Inflammatory macrophage treated with lipopolysaccharide for 4 hours (primary cell): ENCODE results near the gene KDM4C.

Experiments
- DNase-seq: peaks from one replicate; pipeline ENCODE4 v3.0.0-alpha.2; 2020

KDM4C gene

DNA sequence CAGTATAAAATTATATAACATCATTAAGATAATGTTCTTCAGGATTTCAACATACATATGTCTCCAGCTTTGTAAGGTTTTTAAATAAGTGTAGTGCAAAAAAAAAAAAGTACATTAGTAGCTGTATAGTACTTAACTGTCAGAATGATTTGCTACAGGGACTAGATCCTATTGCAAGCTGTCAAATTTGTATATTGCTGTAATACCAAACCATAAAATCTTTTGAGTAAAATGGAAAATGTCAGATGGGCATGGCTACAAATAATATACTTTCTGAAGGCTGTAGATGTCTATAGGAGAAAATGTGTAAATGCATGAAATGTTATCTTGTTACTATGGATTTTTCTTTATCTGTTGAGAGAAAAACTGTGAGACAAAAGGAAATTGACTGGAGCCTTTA lies 298.5 kb downstream of the KDM4C start:
- DNase-seq, result no peak

DNA sequence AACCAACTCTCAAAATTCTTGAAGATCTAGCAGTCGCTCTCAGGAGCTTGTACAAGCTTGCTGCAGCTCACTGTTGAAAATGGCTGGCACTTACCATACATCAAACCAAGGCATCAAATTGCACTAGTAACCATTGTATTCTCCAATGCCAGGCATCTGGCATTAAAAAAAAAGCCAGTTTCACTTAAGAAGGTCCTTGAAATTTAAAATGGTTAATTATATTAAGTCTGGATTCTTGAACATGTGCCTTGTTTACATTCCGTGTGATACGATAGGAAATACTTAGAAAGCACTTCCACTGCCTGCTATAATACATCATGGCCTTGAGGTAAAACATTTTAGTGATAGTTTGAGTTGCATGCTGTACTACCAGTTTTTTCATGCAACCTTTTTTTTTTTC lies 300.7 kb downstream of the KDM4C start:
- no peak for DNase-seq

DNA sequence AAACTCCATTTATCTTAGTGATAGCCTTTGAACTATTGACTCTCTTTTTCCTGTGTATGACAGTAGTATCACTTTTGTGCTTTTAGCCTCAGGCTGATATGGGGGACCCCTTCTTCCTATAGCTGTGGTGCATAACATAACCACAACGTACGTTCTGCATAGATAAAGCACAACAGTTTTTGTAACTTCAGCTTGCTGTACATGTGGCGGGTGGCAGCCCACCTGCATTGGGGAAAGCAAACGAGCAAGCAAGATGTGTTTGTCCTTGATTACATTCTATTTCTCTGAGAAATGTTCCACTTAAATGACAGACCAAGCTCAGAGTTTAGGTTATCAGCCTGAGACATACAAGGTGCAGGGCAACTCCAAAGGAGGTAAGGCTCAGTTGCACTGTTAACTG lies 309.4 kb downstream of the KDM4C start:
- DNase-seq, result no peak

DNA sequence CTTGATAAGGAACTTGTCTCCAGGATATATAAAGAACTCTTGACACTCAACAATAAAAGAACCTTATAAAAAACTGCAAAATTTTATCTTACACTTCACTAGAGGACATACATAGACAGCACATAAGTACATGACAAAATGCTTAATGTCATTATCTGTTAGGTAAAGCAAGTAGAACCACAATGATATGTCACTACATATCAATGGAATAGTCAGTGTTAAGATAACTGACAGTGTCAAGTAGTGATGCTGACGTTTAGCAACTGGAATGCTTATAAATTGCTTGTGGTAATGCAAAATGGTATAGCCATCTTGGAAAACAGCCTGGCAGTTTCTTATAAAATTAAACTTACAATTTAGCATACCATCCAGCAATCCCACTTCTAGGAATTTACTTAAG lies 314.1 kb downstream of the KDM4C start:
- no peak for DNase-seq

DNA sequence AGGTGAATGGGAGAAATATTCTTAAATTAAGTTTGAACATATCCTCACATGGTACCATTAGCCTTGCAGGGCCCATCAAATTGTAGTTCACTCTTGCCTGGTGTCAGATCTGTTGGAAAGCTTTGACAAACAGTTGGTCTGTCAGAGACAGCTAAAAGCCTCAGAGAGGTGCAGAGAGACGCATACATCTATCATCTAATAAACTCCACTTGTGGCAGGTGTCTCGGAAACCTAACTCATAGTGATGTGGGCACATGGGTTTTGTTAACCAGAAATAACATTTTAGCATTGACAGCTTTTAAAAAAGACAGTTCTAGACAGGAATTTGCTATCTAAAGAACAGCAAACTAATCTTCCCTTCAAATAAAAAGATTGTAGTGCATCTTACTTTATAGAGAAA lies 315.9 kb downstream of the KDM4C start:
- no peak for DNase-seq

DNA sequence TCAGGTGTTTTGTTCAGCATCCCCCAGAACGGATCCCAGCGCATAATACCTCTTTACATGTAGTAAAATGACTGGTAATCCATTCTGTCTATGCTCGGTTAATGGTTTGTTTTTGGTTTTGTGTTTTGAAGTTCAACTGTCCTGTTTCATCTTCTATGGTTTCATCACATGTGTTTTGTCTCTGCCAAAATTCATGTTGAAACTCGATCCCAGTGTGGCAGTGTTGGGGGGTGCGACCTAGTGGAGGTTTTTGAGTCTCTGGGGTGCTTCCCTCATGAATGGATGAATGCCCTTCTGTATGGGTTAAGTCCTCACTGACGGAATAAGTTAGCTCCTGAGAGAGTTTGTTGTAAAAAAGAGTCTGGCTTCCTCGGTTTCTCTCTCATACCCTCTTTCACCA lies 317.4 kb downstream of the KDM4C start:
- no peak for DNase-seq

DNA sequence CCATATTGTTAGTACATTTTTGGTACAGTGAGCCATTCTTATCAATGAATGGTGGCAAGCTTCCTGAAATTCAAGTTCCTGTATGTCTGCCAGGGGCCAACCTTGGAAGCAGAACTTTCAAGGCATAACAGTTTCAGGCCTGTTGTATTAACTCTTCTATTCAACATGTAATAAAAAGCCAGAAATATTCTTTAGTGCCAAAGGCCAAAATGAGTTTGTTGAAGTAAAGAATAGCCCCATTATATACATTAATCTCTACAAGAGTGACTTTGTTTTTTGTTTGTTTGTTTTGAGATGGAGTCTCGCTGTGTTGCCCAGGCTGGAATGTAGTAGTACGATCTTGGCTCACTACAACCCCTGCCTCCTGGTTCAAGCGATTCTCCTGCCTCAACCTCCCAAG lies 321.3 kb downstream of the KDM4C start:
- no peak for DNase-seq

DNA sequence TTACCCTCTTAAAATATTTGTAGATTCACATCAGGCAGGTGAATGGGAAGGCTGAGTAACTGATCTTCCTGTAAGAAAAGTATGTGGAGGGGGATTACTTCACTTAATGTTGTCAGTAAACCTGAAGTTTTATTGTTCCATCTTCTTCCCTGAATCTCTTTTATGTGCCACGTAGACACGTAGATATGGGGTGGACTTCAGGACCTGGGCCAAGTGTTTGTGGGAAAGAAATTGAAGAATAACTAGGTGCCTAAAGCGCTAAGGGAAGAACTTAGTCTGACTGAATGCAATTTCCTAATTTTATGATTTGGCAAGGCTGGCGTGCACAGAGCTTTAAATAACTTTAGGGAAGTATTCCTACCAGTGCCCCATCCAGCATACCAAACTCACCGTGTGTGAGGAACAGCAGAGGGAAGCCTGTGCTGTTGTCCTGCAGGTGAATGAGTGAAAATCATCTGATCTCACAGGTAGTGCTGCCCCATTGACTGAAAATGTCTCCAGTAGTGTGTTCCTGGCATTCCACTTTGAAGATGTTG lies 323.4 kb downstream of the KDM4C start:
- peak; percentile 77 for DNase-seq

DNA sequence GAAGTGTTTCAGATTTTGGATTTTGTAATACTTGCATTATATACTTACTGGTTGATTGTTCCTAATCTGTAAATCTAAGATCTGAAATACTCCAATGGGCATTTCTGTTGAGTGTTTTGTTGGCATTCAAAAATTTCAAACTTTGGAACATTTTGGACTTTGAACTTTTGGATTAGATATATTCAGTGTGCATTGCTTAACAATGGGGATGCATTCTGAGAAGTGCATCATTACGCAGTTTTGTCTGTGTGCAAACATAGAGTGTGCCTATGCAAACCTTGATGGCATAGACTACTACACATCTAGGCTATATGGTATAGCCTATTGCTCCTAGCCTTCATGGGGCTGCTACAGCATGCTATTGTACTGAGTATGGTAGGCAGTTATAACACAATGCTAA lies 325.4 kb downstream of the KDM4C start:
- no peak for DNase-seq

DNA sequence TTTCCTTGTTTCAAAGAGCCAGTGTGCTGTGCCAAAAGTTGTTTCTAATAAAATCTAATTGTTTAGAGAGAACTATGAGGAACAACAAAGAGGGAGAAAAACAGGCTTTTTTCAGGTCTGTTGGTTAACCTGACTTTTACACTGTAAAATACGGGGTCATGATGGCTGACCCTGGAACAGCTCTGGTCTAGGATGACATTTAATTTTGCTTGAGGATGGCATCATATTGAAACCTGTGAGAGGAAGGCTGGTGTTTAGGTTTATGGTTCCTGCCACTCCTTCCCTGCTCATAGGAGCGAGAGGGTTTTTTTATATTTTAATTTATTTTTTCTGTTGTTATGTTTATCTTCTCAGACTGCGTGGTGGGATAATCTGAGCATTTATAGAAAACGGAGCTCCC lies 327.6 kb downstream of the KDM4C start:
- DNase-seq, result no peak

DNA sequence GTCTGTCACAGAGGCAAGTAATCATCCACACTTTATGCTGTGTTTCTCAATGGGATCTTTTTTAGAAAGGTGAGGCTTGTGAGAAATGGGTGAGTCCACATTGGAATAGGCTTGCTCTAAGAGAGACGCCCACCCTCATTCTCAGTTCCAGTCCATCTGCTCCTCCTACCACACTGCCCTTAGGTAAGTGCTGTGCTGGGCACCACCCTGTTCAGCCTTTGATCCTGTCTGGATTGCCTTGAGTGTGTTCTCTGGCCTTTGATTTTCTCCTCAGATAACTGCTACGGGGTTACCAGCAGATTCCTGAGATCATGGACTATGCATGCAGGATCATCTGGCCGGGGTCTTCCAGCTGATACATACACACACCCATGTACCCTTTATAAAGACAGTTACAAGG lies 328.6 kb downstream of the KDM4C start:
- no peak for DNase-seq

DNA sequence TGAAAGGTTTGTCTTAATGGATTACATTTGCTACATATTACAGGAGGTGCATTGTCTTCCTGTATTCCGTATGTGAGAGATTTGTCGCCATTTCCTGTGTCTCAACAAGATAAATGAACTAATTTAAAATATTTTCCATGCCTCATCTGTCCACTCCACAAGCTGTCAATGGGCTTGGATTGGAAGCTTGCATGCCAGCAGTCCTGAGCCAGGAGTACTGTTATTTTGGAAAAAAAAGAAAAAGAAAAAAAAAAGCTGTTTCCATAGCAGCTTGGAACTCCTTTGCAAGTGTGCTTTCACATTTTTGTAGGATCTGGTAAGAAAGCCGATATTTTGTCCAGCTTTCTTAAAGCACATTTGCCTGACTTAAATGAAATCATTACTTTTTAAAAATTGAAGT lies 330.8 kb downstream of the KDM4C start:
- DNase-seq, result no peak

DNA sequence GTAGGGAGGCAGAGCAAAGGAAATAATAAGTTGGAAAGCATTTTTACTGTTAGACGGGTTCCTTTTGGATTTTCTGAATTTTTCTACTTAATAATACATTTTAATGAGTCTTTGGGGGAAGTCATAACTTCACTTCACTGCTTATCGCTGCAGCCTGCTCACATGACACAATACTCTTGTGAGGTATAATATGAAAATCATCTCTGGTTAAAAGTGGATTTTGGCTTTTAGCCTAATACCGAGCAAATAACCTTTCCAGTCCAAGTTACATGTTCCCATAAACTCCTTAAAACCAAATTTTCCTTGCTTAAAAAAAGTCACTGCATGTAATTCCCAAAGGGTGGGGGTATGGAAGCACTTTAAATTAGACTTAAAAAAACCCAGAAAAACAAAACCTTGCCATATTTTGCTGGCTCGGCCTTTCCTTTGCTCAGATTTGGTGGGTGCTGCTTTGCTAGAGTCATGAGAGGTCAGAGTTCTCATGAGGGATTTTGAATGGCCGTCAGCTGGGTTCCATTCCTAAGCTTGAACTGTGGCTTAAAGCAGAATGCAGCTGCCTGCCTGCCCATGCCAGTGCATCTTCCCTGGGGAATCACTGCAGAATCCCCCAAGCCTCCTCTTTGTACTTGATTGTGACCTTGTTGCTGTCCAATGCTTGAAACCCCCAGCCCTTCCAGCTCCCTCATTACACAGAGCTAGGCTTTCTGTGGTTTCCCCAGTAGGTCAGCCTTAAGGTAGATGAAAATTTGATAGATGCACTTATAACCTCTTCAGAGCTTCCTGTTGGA lies 331.8 kb downstream of the KDM4C start:
- no peak for DNase-seq

DNA sequence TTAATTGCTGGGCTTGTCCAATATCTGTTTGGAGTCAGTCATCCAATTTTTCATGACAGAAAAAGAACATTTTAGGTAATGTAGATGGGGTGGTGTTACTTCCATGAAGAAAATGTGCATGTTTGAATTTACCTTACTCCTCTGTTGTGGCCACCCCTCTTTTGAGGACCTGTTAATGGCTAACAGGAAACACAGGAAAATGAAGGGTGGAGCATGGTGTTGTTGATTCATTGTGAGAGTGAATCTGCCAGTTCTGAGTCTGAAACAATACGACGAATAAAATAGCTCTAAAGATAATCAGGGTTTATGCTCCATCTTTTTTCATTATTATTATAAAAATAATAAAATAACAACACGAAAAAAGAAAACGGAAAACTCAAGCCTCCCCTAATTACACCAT lies 335.3 kb downstream of the KDM4C start:
- no peak for DNase-seq

DNA sequence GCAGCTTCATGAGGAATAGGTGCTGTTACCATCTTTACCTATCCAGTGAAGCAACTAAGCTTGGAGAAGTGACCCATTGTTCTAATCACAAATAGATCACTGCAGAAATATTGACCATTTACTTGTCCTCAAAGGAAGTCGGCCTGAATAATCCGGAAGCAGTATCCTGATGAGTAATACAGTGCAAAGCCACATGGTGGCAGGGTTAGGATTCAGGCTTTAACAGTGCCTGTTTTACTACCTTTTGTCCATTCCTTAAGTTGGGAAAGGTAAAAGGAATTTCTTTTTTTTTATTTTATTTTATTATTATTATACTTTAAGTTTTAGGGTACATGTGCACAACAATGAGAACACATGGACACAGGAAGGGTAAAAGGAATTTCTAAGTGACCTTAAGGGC lies 336.3 kb downstream of the KDM4C start:
- DNase-seq, result no peak

DNA sequence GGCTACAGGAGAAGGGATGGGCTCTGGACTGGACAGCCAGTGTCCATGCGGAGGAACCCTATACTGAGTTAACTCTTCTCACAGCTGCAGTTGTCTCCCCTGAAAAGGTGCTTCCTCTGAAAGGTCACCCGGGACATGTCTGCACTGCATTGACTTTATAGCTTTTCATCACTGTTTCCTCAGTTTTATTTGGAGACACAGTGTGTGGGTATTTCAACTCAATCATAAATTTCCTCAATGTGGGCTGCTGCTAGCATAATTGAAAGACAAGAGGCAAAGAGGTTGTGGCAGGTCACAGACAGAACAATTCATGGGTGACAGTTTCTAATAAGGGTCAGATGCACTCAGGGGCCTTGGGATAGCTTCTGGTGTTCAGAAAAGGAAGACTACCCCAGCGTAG lies 336.8 kb downstream of the KDM4C start:
- DNase-seq, result no peak

DNA sequence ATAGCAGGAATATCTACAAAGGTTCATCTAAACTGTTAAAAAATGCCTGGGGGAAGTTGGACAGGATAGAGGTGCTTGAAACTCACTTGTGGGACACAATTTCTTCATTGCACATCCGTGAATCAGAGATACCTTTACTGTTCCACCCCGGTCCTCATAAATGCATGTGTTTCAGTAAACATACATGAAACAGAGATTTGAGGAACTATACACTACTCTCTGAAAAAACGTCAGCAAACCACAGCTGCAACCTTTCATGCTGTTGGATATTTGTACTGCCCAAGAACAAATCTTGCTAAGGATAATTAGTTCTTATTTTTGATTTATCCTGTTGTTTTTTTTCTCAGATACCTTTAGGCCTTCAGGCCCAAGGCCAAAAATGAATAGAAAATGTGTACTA lies 337.3 kb downstream of the KDM4C start:
- DNase-seq, result no peak

DNA sequence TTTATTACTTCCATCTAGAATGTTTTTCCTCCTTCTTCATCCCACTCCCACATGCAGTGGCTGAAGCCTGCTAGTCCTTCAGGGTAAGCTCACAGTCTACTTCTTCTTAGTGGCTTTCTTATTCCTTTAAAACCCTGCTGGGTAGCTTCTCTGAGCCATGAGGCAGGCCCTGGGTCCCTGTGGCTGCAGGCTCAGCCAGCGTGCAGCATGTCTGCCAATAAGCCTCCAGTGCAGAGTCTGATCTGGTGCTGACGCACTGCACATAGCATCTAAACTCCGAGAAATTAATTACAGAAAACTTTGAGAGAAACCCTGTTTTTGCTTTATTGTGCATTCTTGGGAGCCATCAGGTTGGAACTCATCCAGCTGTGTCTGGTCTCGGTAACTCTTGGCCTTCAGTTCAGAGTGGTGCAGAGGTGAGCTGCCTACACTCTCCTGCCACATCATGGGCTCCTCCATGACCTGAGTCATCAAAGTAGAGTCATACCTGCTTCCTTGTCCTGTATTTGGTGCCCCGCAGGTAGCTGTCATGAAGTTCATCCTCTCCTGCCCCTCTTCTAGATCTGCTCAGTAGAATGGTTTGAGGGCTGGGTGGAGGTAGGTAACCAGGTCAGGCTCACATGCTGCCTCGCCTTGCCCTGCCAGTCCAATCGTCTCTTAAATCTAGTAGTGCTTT lies 339.4 kb downstream of the KDM4C start:
- no peak for DNase-seq

DNA sequence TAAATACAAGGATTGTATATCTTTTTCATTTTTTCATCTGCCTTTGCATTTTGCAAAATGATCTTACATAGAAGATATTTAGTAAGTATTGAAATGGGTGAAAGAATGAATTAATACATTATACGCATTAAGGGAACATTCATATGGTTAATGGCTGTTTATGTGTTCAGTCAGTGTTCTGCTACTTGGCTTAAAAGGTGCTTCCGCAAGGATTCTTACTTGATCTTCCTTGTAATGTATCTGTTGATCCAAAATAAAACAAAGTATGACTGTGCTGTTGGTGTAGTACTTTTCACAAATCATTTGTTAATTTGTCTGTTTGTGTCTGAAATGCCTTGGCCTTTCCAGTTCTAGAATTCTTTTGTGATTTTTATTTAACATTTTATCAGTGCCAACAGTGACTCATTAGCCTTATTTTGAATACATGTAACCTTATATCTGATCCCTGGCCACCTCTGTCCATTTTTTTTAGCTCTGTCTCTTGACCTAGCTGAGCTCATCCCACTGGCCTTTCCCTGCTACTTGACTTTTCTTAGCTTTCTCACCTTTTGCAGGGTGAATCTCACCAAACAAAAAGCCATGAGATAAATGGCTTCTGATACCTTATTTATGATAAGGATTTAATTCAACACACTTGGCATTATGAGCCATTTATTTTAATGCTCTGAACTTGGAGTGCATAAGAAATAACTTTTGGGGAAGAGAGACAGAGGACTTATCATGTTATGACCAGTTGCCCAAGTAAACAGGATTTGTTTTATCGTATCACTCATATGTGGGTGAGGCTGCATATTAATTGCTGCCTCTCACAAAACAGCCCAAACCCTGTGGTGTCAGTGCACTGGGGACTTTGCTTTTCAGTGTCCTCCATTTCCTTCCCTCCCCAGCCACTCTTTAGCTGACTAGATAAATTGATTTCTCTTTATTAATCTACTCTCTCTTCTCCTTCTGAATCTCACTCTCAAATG lies 340.3 kb downstream of the KDM4C start:
- DNase-seq, result no peak

DNA sequence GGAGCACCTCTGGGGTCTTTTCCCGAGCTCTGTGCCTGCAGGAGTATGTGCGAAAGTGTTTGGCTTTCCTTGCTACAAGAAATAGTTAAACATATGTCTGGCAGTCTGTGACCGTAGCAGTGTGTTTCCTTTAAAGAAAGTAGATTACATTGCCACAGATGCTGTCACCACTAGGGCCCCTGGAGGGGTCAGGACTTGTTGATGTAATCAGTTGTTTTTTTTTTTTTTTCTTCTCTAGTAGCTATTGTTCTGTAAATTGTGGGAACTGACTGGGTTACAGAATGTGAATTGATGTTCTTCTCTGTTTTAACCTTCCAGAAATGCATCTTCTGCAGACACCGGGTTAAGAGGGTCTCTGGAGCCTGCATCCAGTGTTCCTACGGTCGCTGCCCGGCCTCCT lies 345.6 kb downstream of the KDM4C start:
- DNase-seq, result no peak

DNA sequence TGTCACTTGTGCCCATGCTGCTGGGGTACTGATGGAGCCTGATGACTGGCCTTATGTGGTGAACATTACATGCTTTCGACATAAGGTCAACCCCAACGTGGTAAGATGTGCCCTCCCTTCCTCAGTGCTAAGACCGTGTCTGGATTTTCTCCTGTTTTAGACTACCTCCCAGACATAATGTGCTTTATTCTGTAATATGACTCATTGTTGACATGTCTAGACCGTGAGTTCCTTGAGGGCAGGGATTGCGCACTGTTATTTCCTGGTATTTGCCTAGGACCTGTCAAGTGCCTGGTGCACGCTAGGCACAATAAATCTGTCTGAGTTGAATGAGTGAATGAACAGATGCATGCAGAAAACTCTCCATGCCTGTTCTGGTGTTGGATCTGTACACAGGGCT lies 346.0 kb downstream of the KDM4C start:
- no peak for DNase-seq

DNA sequence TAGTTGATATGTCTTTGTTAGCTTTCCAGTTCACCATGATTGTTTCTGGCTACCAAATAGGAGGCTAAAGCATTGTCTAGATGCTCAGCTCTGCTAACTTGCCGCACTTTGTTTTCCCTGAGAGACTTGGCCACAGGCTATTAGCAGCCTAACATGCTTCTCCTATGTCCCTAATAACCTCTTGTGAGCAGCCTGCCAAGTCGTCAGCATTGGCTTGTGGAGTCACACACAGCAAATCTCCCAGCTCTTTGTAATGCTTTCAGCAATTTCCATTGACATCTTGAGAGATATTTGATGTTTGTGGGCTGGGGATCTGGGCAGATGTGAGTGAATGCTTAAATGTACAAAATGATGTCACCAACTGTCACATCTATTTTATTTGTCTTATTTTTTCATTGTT lies 346.9 kb downstream of the KDM4C start:
- DNase-seq, result no peak

DNA sequence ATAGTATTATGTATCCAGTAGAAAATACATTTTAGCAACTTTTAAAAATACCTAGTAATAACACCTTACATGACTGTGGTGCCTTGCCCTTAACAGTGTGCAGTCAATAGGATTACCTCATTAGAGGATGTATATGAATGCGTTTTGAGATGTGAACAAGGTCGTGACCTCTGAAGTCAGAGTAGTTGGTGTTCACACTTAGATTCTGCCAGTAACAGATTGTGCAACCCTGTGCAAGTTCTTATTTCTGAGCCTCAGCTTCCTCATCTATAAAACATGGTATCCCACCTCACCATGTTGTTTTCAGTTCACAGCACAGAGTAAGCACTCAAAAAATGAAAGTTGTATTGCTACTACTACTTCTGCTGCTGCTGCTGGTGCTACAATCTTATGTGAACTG lies 347.3 kb downstream of the KDM4C start:
- DNase-seq, result peak; percentile 51
